ENCODE measurements around the gene APBA1. TPM values are rescaled to one million over a fixed set of nuclear protein-coding genes. Genes with fewer than 3 reads are reported as not detected.

APBA1 gene
- total and polyA plus RNA-seq, 2 donors (not counting 1 experiment from before 2014, with no cell fraction given): 0.01 to 0.05 TPM

DNA sequence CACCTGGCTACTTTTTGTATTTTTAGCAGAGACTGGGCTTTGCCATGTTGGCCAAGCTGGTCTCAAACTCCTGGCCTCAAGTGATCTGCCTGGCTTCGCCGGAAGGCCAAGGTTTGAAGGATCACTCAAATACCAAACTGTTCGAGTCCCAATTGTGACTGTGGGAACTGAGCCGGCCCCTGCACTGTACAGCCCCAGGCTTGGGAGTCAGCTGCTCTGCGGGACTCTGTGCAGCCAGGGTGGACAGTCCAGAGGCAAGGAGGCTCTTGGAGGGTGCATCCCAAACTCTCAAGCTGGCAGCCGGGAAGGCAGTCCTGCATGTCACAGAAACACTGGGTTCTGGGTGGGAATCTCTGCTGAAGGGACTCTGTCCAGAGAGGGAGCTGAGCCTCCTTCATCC lies 238.2 kb downstream of the APBA1 start:
- WGBS (ENCODE audit: insufficient coverage): 93% methylated on average over 5 of the region's 6 CpGs
- H3K79me2 ChIP-seq (ENCODE audit: control insufficient read depth, insufficient read depth, low read length): no peaks in the 10 kb centered on the region
- H3K4me3 ChIP-seq (ENCODE audit: control extremely low read depth in 1 of 5, extremely low read depth in 1 of 5, insufficient read depth in 1 of 5, low read depth in 2 of 5, low read length in 4 of 5): no peak overlapping the region
- H3K9ac ChIP-seq (ENCODE audit: low read length): no peak overlapping the region
- ATAC-seq (ENCODE audit: low read depth): no peak
- Mint-ChIP-seq H3K4me3 (no peak overlapping the region), H3K4me1 (no peaks in the 10 kb centered on the region), H3K27ac (no peak overlapping the region), H3K27me3 (no peaks in the 10 kb centered on the region), H3K9me3 (ENCODE audit: insufficient read depth) (no peaks in the 10 kb centered on the region)
- H3K27ac ChIP-seq (ENCODE audit: low read length in 2 of 2): no peak overlapping the region
- ChIA-PET POLR2A (no interaction called here), CTCF (no interaction called here)
- no peak overlapping the region for H3K4me2 ChIP-seq (replicated peaks; ENCODE audit: low read depth, low read length, poor library complexity, severe bottlenecking)
- H3K4me1 ChIP-seq (ENCODE audit: control insufficient read depth in 2 of 2, insufficient read depth in 2 of 2, low read length in 2 of 2): no peaks in the 10 kb centered on the region
- no peaks in the 10 kb centered on the region for H4K20me1 ChIP-seq (ENCODE audit: control insufficient read depth, insufficient read depth, low read length, poor library complexity, severe bottlenecking)
- no peaks in the 10 kb centered on the region for H3K27me3 ChIP-seq (replicated peaks in 1 of 4; ENCODE audit: control extremely low read depth in 1 of 4, control insufficient read depth in 3 of 4, insufficient read depth in 4 of 4, low read length in 3 of 4)
- intact Hi-C loops (cut with micrococcal nuclease): no loop called here
- no peaks in the 10 kb centered on the region for H3K9me3 ChIP-seq (ENCODE audit: control extremely low read depth in 1 of 3, control insufficient read depth in 2 of 3, insufficient read depth in 1 of 3, low read length in 2 of 3)
- no peak overlapping the region for H2AFZ ChIP-seq (ENCODE audit: insufficient read depth, low read depth, low read length, poor library complexity, severe bottlenecking)
- H3K36me3 ChIP-seq (replicated peaks in 1 of 2; ENCODE audit: control extremely low read depth in 1 of 2, control insufficient read depth in 1 of 2, extremely low read depth in 1 of 2, insufficient read depth in 2 of 2, low read length in 1 of 2): no peaks in the 10 kb centered on the region
- TF ChIP-seq EZH2 (IDR thresholded peaks at IDR 0.05; ENCODE audit: borderline replicate concordance, insufficient read depth, low read depth, low read length, poor library complexity, severe bottlenecking): no peak
- TF ChIP-seq, protein P1, sequence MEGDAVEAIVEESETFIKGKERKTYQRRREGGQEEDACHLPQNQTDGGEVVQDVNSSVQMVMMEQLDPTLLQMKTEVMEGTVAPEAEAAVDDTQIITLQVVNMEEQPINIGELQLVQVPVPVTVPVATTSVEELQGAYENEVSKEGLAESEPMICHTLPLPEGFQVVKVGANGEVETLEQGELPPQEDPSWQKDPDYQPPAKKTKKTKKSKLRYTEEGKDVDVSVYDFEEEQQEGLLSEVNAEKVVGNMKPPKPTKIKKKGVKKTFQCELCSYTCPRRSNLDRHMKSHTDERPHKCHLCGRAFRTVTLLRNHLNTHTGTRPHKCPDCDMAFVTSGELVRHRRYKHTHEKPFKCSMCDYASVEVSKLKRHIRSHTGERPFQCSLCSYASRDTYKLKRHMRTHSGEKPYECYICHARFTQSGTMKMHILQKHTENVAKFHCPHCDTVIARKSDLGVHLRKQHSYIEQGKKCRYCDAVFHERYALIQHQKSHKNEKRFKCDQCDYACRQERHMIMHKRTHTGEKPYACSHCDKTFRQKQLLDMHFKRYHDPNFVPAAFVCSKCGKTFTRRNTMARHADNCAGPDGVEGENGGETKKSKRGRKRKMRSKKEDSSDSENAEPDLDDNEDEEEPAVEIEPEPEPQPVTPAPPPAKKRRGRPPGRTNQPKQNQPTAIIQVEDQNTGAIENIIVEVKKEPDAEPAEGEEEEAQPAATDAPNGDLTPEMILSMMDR (IDR thresholded peaks at IDR 0.05): no peak
- DNase-seq: no peak

DNA sequence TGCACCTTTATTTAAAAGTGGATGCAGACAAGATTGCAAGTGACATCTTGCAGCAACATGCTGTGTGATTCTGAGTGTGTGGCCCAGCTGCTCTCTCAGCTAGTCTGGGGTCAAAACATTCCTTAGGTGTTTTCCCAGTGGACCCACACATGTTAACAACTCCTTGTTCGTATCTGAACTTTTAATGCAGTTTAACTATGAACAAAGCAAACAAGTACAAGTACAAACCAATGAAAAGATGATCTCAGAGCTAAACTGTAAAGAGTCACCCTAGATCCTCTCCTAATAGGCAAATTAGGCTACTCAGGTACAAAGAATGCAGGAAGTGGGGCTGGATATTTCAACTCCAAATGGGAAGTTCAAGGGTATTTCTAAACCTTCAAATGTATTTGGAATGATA lies 238.8 kb downstream of the APBA1 start:
- Histone ChIP-seq H3K9me3 (ENCODE audit: control extremely low read depth in 1 of 3, control insufficient read depth in 2 of 3, insufficient read depth in 1 of 3, low read length in 2 of 3) (no peaks in the 10 kb centered on the region), H3K27me3 (replicated peaks in 1 of 4; ENCODE audit: control extremely low read depth in 1 of 4, control insufficient read depth in 3 of 4, insufficient read depth in 4 of 4, low read length in 3 of 4) (no peaks in the 10 kb centered on the region), H4K20me1 (ENCODE audit: control insufficient read depth, insufficient read depth, low read length, poor library complexity, severe bottlenecking) (no peaks in the 10 kb centered on the region), H2AFZ (ENCODE audit: insufficient read depth, low read depth, low read length, poor library complexity, severe bottlenecking) (no peak overlapping the region), H3K4me3 (ENCODE audit: control extremely low read depth in 1 of 5, extremely low read depth in 1 of 5, insufficient read depth in 1 of 5, low read depth in 2 of 5, low read length in 4 of 5) (no peak overlapping the region), H3K4me2 (replicated peaks; ENCODE audit: low read depth, low read length, poor library complexity, severe bottlenecking) (no peak overlapping the region), H3K9ac (ENCODE audit: low read length) (no peak overlapping the region), H3K27ac (ENCODE audit: low read length in 2 of 2) (no peak overlapping the region), H3K4me1 (ENCODE audit: control insufficient read depth in 2 of 2, insufficient read depth in 2 of 2, low read length in 2 of 2) (no peaks in the 10 kb centered on the region), H3K36me3 (replicated peaks in 1 of 2; ENCODE audit: control extremely low read depth in 1 of 2, control insufficient read depth in 1 of 2, extremely low read depth in 1 of 2, insufficient read depth in 2 of 2, low read length in 1 of 2) (no peaks in the 10 kb centered on the region), H3K79me2 (ENCODE audit: control insufficient read depth, insufficient read depth, low read length) (no peaks in the 10 kb centered on the region)
- H3K4me3 Mint-ChIP-seq: no peak overlapping the region
- ATAC-seq (ENCODE audit: low read depth) (no peak), DNase-seq (no peak)
- CTCF ChIA-PET: no interaction called here
- TF ChIP-seq, protein P1 (IDR thresholded peaks at IDR 0.05): no peak
- no peak for TF ChIP-seq EZH2 (IDR thresholded peaks at IDR 0.05; ENCODE audit: borderline replicate concordance, insufficient read depth, low read depth, low read length, poor library complexity, severe bottlenecking)
- H3K27ac Mint-ChIP-seq: no peak overlapping the region
- POLR2A ChIA-PET: no interaction called here
- no peaks in the 10 kb centered on the region for H3K9me3 Mint-ChIP-seq (ENCODE audit: insufficient read depth)
- WGBS (ENCODE audit: insufficient coverage): 17% methylated on average over 1 of the region's 1 CpG
- intact Hi-C loops (cut with micrococcal nuclease): no loop called here
- H3K27me3 Mint-ChIP-seq: no peaks in the 10 kb centered on the region
- no peaks in the 10 kb centered on the region for H3K4me1 Mint-ChIP-seq

All from B cell (primary cell).